HEK293 (cell line): Measurements from ENCODE around the gene USP8.

ENCODE experiments used
- CTCF ChIA-PET: fragments of 350-600 bp; formaldehyde crosslinking; extraction: SDS; loops from one replicate; lab custom pipeline; 2021; ENCODE audit warnings: antibody characterized with exemption; lab: Yijun Ruan, JAX
- POLR2A ChIA-PET: fragments of 300-600 bp; formaldehyde crosslinking; extraction: SDS; loops from one replicate; lab custom pipeline; 2020; ENCODE audit warnings: antibody characterized with exemption, inconsistent platforms; lab: Yijun Ruan, JAX
- H3K27ac ChIP-seq: fragments of 200-500 bp; sonication (Bioruptor generic); 2 replicates; pipeline ENCODE4 v1.5.1; 2014; ENCODE audit warnings: low read depth, low read length, control low read depth, inconsistent platforms; ENCODE audit errors: extremely low read depth
- H3K36me3 ChIP-seq, 2 experiments: fragments of 200-500 bp in 1 of 2; sonication (Bioruptor generic) in 1 of 2; 1 replicate in 1 of 2; 2 replicates in 1 of 2; pipeline ENCODE4 v1.5.1; 2014 to 2017; ENCODE audit warnings: inconsistent platforms in 2 of 2, low read length in 2 of 2; ENCODE audit not compliant: control insufficient read depth in 2 of 2, insufficient read depth in 1 of 2
- H3K4me1 ChIP-seq: fragments of 200-500 bp; sonication (Bioruptor generic); 2 replicates; pipeline ENCODE4 v1.5.1; 2014; ENCODE audit warnings: mild to moderate bottlenecking, low read length, inconsistent platforms; ENCODE audit not compliant: control insufficient read depth, insufficient read depth
- H3K4me3 ChIP-seq: 2 replicates; pipeline ENCODE4 v1.5.1; 2011; ENCODE audit warnings: low read depth, mild to moderate bottlenecking, control low read depth, low read length, moderate library complexity
- H3K9me3 ChIP-seq: fragments of 200-500 bp; sonication (Bioruptor generic); 2 replicates; pipeline ENCODE4 v1.5.1; 2014; ENCODE audit warnings: low read depth, low read length, inconsistent platforms; ENCODE audit not compliant: control insufficient read depth, insufficient read depth
- GLIS1 ChIP-seq: fragments of 450-650 bp; formaldehyde crosslinking; IDR thresholded peaks from 2 replicates; pipeline ENCODE4 v1.5.1; 2016; ENCODE audit warnings: missing biosample characterization, missing genetic modification characterization
- SETDB1 ChIP-seq: IDR thresholded peaks from one replicate; pipeline ENCODE4 v1.6.1; 2017; ENCODE audit warnings: mild to moderate bottlenecking, low read length, moderate library complexity, mixed read lengths; ENCODE audit not compliant: insufficient read length
- ZBTB7A ChIP-seq: fragments of 450-650 bp; formaldehyde crosslinking; IDR thresholded peaks from 2 replicates; pipeline ENCODE4 v1.5.1; 2016; ENCODE audit warnings: low read depth, missing biosample characterization, missing genetic modification characterization
- ZFHX2 ChIP-seq: fragments of 450-650 bp; formaldehyde crosslinking; conservative IDR thresholded peaks from 2 replicates; pipeline ENCODE4 v1.5.1; 2016; ENCODE audit warnings: missing biosample characterization, missing genetic modification characterization
- ZNF112 ChIP-seq: fragments of 450-650 bp; formaldehyde crosslinking; IDR thresholded peaks from 2 replicates; pipeline ENCODE4 v1.5.0; 2017; ENCODE audit warnings: missing biosample characterization, missing genetic modification characterization
- ZNF146 ChIP-seq: fragments of 450-650 bp; formaldehyde crosslinking; IDR thresholded peaks from 2 replicates; pipeline ENCODE4 v1.5.1; 2016; ENCODE audit warnings: missing biosample characterization, missing genetic modification characterization
- ZNF626 ChIP-seq: fragments of 450-650 bp; sonication (Bioruptor Pico); formaldehyde crosslinking; IDR thresholded peaks from 2 replicates; pipeline ENCODE4 v1.5.1; 2018; ENCODE audit warnings: missing biosample characterization, missing genetic modification characterization, inconsistent platforms
- ZNF658 ChIP-seq: fragments of 450-650 bp; formaldehyde crosslinking; IDR thresholded peaks from 2 replicates; pipeline ENCODE4; 2016; ENCODE audit warnings: missing biosample characterization, missing genetic modification characterization
- TF ChIP-seq, protein P1 (sequence below): fragments of 450-650 bp; IDR thresholded peaks from 2 replicates; pipeline ENCODE4 v1.5.1; 2018; ENCODE audit warnings: missing biosample characterization, mild to moderate bottlenecking, missing genetic modification characterization
- TF ChIP-seq, protein P2 (sequence below): fragments of 450-650 bp; formaldehyde crosslinking; IDR thresholded peaks from 2 replicates; pipeline ENCODE4 v1.5.1; 2016; ENCODE audit warnings: missing biosample characterization, missing genetic modification characterization
- TF ChIP-seq, protein P3 (sequence below): fragments of 450-650 bp; formaldehyde crosslinking; optimal IDR thresholded peaks from 2 replicates; pipeline ENCODE3; 2016; ENCODE audit warnings: missing biosample characterization, mild to moderate bottlenecking, missing genetic modification characterization
- TF ChIP-seq, protein P4 (sequence below): fragments of 450-650 bp; formaldehyde crosslinking; IDR thresholded peaks from 2 replicates; pipeline ENCODE4 v1.5.1; 2016; ENCODE audit warnings: missing biosample characterization, missing genetic modification characterization

Gene USP8

DNA sequence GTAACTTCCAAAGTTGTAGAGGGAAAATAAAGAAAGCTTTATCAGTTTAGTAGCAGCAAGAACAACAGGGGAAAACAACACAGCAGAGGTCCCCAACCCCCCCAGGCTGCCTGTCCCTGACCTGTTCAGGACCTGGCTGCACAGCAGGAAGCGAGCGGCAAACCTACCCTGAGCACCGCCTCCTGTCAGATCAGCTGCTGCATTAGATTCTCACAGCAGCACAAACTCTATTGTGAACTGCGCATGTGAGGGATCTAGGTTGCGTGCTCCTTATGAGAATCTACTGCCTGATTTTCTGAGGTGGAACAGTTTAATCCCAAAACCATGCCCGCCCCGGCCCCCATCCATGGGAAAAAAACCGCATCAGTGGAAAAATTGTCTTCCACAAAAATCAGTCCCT, 81.9 kb downstream of the USP8 start:
- no peaks in the 10 kb centered on the region for H3K4me1 ChIP-seq
- ChIA-PET CTCF (no interaction called here), POLR2A (no interaction called here)
- H3K27ac ChIP-seq = no peak overlapping the region
- peaks cover 0 to 9% of the 10 kb centered on the region in 2 experiments; a peak in 2 of 3 replicates for H3K36me3 ChIP-seq
- H3K9me3 ChIP-seq = no peaks in the 10 kb centered on the region
- TF ChIP-seq, protein P1, sequence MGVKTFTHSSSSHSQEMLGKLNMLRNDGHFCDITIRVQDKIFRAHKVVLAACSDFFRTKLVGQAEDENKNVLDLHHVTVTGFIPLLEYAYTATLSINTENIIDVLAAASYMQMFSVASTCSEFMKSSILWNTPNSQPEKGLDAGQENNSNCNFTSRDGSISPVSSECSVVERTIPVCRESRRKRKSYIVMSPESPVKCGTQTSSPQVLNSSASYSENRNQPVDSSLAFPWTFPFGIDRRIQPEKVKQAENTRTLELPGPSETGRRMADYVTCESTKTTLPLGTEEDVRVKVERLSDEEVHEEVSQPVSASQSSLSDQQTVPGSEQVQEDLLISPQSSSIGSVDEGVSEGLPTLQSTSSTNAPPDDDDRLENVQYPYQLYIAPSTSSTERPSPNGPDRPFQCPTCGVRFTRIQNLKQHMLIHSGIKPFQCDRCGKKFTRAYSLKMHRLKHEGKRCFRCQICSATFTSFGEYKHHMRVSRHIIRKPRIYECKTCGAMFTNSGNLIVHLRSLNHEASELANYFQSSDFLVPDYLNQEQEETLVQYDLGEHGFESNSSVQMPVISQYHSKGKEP (tag by site-specific recombination) = no peak
- no peak for TF ChIP-seq ZNF658 (tag by site-specific recombination)
- H3K4me3 ChIP-seq = no peak overlapping the region

DNA sequence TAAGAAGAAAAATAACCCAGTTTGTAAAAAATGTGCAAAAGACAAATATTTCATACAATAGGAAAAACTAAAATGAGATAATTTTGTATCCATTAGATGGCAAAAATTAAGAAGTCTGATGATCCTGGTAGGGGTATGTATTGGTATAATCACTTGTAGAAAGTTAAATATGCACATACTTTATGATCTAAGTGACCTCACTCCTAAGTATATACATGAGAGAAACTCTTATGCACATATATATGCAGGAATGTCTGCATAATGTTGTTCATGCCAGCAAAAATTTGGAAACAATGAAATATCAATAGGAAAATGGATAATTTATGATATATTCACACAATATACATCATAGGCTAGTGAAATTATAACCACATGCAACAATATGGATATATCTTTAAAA, 88.8 kb downstream of the USP8 start:
- ChIA-PET POLR2A (no interaction called here), CTCF (no interaction called here)
- H3K4me3 ChIP-seq = no peak overlapping the region
- no peaks in the 10 kb centered on the region for H3K4me1 ChIP-seq
- no peak overlapping the region for H3K27ac ChIP-seq
- no peaks in the 10 kb centered on the region for H3K9me3 ChIP-seq
- TF ChIP-seq, protein P2, sequence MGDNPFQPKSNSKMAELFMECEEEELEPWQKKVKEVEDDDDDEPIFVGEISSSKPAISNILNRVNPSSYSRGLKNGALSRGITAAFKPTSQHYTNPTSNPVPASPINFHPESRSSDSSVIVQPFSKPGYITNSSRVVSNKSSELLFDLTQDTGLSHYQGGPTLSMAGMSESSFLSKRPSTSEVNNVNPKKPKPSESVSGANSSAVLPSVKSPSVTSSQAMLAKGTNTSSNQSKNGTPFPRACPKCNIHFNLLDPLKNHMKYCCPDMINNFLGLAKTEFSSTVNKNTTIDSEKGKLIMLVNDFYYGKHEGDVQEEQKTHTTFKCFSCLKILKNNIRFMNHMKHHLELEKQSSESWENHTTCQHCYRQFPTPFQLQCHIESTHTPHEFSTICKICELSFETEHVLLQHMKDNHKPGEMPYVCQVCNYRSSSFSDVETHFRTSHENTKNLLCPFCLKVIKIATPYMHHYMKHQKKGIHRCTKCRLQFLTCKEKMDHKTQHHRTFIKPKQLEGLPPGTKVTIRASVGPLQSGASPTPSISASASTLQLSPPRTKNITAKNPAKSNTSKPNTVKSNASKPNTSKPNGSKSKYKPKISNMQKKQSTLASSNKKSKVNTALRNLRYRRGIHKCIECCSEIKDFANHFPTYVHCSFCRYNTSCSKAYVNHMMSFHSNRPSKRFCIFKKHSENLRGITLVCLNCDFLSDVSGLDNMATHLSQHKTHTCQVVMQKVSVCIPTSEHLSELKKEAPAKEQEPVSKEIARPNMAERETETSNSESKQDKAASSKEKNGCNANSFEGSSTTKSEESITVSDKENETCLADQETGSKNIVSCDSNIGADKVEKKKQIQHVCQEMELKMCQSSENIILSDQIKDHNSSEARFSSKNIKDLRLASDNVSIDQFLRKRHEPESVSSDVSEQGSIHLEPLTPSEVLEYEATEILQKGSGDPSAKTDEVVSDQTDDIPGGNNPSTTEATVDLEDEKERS (tag by site-specific recombination) = no peak
- TF ChIP-seq ZNF146 (no peak), ZNF626 (tag by site-specific recombination) (no peak), ZFHX2 (tag by site-specific recombination) (no peak), SETDB1 (no peak), ZNF112 (tag by site-specific recombination) (no peak), GLIS1 (tag by site-specific recombination) (no peak), ZBTB7A (tag by site-specific recombination) (no peak)
- TF ChIP-seq, protein P3, sequence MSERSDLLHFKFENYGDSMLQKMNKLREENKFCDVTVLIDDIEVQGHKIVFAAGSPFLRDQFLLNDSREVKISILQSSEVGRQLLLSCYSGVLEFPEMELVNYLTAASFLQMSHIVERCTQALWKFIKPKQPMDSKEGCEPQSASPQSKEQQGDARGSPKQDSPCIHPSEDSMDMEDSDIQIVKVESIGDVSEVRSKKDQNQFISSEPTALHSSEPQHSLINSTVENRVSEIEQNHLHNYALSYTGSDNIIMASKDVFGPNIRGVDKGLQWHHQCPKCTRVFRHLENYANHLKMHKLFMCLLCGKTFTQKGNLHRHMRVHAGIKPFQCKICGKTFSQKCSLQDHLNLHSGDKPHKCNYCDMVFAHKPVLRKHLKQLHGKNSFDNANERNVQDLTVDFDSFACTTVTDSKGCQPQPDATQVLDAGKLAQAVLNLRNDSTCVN (tag by site-specific recombination) = no peak
- TF ChIP-seq, protein P4, sequence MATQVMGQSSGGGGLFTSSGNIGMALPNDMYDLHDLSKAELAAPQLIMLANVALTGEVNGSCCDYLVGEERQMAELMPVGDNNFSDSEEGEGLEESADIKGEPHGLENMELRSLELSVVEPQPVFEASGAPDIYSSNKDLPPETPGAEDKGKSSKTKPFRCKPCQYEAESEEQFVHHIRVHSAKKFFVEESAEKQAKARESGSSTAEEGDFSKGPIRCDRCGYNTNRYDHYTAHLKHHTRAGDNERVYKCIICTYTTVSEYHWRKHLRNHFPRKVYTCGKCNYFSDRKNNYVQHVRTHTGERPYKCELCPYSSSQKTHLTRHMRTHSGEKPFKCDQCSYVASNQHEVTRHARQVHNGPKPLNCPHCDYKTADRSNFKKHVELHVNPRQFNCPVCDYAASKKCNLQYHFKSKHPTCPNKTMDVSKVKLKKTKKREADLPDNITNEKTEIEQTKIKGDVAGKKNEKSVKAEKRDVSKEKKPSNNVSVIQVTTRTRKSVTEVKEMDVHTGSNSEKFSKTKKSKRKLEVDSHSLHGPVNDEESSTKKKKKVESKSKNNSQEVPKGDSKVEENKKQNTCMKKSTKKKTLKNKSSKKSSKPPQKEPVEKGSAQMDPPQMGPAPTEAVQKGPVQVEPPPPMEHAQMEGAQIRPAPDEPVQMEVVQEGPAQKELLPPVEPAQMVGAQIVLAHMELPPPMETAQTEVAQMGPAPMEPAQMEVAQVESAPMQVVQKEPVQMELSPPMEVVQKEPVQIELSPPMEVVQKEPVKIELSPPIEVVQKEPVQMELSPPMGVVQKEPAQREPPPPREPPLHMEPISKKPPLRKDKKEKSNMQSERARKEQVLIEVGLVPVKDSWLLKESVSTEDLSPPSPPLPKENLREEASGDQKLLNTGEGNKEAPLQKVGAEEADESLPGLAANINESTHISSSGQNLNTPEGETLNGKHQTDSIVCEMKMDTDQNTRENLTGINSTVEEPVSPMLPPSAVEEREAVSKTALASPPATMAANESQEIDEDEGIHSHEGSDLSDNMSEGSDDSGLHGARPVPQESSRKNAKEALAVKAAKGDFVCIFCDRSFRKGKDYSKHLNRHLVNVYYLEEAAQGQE (tag by site-specific recombination) = no peak
- H3K36me3 ChIP-seq = no peaks in the 10 kb centered on the region
